IPS-18c (cell line): ENCODE results near the gene NPIPB8.
"Not testable (repeated sequence)": the region's sequence is repeated elsewhere in the genome, so short reads cannot be mapped to it uniquely, and the experiment has no call there.

Experiments
- H3K4me3 ChIP-seq: 2 replicates; pipeline ENCODE4 v1.7.0; 2013; ENCODE audit warnings: low read depth, mild to moderate bottlenecking, low read length, moderate library complexity; ENCODE audit not compliant: insufficient read depth
- H3K9me3 ChIP-seq: one replicate; pipeline ENCODE4 v1.6.1; 2013; ENCODE audit warnings: mild to moderate bottlenecking, low read length, moderate library complexity; ENCODE audit not compliant: control insufficient read depth, insufficient read depth

The NPIPB8 gene

DNA sequence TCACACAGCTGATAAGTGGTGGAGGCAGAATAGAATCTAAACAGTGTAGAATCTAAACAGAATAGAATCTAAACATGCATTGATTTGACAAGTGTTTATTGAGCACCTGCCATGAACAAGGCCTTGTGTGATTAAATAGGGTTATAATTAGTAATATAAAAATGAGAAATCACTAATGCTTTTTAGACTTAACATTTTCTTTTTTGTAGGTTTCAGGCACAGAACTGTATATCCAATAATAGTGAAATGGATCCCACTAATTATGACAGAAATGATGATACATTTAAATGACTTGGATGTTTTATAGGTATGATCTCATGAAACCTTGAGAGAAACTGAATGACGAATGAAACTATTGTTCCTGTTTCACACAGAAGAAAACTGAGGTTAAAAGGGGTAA, at the start of gene NPIPB8:
Gene NPIPB8 (plus strand): TSS at position 301 of the 400 bp plus-strand sequence. CDS start 296 bp downstream, outside the sequence.
- H3K4me3 ChIP-seq, H3K9me3 ChIP-seq: not testable (repeated sequence)

DNA sequence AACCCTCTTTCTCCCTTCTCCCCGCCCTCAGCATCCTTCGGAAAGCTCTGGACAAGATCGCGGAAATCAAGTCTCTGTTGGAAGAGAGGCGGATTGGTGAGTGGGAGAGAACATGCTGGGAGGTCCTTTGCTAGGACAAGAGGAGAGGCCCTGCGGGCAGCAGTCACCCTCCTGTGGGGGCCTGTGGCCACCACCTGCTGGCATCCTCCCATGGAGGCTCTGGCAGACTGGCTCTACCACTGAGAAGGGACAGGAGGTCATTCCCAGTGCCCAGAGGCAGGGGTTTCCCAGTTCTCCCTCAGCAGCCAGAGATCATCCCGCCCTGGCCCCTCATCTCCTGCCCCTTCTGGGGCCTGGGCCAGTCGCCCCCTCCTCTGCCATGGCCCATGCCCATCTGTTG, 48.8 kb upstream of the NPIPB8 start:
- no peaks in the 10 kb centered on the region for H3K9me3 ChIP-seq
- no peak overlapping the region for H3K4me3 ChIP-seq

DNA sequence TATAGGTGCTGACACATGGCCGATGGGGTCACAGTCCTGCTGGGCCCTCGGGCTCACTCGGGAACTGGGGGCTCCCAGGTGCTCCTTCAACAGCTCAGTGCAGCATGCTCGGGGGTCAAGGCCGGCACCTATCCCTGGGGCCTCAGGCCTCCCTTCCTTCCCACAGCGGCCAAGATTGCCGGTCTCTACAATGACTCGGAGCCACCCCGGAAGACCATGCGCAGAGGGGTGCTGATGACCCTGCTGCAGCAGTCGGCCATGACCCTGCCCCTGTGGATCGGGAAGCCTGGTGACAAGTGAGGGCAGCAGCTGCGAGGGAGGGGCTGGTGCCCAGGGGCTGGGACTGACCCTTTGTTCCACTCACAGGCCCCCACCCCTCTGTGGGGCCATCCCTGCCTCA, 47.9 kb upstream of the NPIPB8 start:
- H3K4me3 ChIP-seq, result no peak overlapping the region
- H3K9me3 ChIP-seq, result no peaks in the 10 kb centered on the region

DNA sequence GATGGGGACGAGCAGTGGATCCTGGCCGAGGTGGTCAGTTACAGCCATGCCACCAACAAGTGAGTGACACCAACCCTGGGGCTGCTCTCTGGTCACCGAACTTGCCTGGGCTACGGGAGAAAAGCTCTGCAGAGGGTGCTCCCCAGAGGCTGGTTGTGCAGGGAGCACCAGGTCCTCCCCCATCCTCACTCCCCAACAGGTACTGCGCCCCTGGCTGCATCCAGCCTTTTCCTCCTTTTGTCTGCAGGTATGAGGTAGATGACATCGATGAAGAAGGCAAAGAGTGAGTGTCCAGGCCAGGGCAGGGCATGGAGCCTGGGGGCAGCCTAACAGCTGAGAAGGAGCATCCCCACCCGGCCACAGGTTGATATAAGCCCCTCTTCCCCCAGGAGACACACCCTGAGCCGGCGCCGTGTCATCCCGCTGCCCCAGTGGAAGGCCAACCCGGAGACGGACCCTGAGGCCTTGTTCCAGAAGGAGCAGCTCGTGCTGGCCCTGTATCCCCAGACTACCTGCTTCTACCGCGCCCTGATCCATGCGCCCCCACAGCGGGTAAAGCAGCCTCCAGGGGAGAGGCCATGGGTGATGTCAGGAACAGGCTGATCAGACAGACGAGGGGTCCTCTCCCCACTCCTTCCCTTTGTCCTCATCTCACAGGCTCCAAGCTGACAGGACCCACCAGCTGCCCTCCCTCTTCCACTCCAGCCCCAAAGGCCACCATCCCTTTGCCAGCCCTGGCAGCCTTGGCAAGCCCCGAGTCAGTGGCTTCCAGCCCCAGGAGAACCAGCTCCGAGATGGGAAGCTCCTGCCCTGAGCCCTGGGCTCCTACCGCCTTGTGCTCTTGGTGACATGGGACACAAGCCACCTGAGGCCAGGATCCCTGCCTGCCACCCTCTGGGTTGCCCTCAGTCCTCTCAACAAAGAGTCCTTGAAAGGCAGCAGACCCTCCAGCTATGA, 47.2 kb upstream of the NPIPB8 start:
- H3K4me3 ChIP-seq, result no peak overlapping the region
- H3K9me3 ChIP-seq, result no peaks in the 10 kb centered on the region

DNA sequence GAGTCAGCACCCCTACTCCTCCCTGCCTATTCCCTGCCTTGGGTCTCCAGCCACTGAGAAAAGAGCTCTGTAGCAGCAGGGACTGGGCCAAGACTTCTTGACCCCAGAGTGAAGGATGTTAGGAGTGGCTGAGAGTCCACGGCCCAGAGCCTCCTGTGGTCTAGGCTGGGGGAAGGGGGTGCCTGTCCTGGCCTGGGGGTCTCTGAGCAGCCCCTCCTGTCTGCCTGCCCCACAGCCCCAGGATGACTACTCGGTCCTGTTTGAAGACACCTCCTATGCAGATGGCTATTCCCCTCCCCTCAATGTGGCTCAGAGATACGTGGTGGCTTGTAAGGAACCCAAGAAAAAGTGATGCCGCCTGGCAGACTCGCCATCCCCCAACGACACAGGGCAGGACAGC, 46.5 kb upstream of the NPIPB8 start:
- H3K9me3 ChIP-seq, result no peaks in the 10 kb centered on the region
- H3K4me3 ChIP-seq, result no peak overlapping the region

DNA sequence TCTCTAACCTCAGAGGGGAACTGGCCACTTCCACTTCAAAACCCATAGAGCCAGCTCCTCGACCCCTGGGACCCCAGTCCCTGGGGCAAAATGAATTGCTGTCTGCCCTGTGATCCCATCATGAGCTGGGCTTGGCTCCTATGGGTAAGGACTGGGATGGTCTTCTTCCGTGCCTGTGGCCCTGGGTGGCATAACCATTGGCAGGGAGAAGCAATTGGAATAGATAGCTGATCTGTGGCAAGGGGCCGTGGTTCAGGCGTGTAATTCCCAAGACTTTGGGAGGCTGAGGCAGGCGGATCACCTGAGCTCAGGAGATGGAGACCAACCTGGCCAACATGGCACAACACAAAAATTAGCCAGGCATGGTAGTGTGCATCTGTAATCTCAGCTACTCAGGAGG, 45.4 kb upstream of the NPIPB8 start:
- no peaks in the 10 kb centered on the region for H3K9me3 ChIP-seq

DNA sequence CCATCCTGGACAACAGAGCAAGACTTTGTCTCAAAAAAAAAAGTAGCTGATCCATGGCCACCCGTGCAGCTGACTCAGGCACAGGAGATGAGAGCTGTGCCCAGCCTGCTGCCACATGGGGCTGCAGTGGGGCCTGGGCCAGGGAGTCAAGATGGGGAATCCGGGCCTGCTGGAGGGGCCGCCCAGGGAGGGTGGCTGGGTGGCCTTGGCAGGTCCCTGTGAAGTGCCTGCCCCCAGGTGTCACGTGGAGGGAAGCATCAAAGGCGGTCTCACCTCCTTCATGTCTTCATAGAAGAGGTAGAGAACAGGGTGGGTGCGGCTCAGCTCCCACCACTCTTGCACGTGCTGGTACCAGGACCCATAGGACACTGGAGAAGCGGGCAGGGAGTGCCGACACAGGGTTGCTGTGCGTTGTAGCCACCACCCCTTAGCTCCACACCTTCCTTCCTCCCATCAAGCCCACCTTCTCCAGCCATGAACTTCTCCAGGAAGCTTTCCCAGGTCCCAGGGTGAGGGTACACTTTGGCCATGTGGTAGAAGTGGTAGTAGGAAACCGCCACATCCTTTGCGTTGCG, 44.8 kb upstream of the NPIPB8 start:
- H3K9me3 ChIP-seq, result no peaks in the 10 kb centered on the region
- H3K4me3 ChIP-seq, result no peak overlapping the region

More for the DNA sequence above, 45.4 kb upstream of the NPIPB8 start:
- H3K4me3 ChIP-seq, result no peak overlapping the region

DNA sequence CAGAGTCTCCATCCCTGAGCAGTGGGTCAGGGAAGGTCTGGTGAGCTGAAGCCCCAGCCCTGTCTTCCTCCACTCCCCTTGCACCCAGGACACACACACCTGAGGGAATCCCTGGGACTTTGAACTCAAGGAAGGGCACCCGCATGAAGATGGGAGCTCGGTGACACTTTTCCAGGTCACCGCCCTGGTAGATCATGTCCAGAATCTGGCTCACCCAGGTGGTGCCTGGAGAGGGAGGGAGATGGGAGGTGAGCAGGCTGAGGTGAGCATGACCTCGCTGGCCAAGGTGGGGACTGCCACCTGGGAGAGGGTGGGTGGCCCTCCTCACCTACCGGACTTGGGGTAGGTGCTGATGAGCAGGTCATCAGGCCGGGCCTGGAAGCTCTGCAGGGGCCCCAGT, 42.4 kb upstream of the NPIPB8 start:
- H3K9me3 ChIP-seq, H3K4me3 ChIP-seq: not testable (repeated sequence)

DNA sequence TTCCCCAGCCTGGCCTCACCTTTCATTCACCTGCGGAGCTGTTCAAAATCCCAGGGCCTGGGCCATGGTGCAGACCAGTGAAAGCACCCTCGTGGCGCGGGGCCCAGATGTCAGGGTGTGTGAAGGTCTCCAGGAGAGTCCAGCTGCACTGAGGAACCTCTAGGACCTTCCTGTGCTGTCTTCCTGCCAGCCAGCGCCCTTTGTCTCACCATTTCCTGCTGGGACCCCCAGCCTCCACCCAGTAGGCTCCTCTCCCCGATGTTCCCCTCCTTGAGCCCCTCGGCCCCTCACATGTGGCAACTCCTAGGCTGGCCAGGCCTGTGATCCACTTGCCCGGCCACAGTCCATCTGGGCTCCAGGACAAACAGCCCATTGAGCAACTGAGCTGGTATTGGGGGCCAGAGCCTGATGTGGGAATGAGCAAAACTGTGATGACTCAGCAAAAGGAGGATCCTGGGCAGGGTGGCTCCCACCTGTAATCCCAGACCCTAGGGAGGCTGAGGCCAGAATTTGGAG, 41.7 kb upstream of the NPIPB8 start:
- Histone ChIP-seq H3K4me3 (no peak overlapping the region), H3K9me3 (no peaks in the 10 kb centered on the region)

DNA sequence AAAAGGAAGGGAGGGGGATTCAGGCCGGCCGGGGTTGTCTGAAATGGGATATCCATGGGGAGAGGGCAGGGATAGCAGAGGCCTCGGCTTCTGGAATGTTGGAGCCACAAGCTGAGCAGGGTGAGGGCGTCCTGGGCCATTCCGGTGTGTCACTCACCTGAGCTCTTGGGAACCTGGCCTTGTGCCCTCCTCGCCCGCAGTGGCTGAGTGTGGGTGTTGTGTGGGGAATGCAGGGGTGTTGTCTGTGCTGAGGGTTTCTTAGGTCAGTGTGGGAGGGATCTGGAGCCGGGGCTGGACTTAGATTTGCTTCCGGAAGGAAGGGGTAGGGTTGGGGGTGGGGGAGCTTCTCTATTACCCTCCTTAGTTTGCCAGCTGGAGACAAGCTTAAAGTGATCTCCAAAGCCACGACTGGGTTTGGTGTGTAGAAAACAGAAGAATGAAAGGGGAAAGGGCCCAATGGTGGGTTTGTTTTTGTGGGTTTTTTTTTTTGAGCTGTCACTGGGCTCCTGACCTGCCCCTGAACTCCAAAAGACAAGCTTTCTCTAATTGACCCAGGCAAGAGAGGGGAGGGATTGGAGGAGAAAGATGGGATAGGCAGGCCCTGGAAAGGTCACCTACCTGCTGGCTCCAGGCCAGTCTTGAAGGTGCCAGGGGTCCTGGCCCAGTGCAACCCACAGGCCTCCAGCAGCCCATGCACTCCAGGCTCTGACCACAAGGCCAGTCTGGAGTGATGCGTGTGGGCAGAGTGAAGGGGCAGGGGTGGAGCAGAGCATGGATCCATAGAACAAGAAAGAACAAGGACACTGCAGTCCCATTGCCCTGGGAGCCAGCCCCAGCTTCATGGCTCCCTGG, 40.8 kb upstream of the NPIPB8 start, which contains the start of gene SULT1A2:
Gene SULT1A2 (minus strand): TSS at position 211 of the 852 bp plus-strand sequence. CDS start 1,120 bp downstream, outside the sequence.
- Histone ChIP-seq H3K9me3 (no peaks in the 10 kb centered on the region), H3K4me3 (no peak within 1 kb of the TSS)

DNA sequence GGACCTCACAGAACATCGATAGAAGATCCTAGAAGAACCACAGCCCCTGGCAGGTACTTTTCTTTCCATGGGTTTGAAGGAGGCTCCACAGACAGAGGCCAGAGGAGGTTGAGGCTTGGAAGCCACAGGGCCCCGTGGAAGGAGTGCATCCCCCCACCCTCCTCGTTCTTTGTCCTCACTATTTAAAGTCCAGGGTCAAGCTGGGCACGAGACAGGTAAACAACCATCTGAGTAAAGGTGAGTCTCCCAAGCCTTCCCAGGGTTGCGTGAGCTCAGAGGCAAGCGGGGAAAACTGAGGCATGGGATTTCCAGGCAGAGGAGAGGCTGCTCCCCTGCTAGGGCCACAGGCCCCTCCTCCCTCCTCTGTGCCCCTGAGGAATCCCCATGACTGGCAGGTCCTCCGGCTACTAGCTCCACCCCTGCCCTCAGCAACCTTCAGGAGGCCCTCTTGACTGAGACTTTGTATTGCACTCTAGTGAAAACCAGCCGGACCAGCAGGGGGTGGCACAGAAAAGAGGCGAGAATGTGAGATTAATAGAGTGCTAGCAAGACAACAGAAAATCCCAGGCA, 40.1 kb upstream of the NPIPB8 start:
- H3K9me3 ChIP-seq, result no peaks in the 10 kb centered on the region
- no peak overlapping the region for H3K4me3 ChIP-seq

DNA sequence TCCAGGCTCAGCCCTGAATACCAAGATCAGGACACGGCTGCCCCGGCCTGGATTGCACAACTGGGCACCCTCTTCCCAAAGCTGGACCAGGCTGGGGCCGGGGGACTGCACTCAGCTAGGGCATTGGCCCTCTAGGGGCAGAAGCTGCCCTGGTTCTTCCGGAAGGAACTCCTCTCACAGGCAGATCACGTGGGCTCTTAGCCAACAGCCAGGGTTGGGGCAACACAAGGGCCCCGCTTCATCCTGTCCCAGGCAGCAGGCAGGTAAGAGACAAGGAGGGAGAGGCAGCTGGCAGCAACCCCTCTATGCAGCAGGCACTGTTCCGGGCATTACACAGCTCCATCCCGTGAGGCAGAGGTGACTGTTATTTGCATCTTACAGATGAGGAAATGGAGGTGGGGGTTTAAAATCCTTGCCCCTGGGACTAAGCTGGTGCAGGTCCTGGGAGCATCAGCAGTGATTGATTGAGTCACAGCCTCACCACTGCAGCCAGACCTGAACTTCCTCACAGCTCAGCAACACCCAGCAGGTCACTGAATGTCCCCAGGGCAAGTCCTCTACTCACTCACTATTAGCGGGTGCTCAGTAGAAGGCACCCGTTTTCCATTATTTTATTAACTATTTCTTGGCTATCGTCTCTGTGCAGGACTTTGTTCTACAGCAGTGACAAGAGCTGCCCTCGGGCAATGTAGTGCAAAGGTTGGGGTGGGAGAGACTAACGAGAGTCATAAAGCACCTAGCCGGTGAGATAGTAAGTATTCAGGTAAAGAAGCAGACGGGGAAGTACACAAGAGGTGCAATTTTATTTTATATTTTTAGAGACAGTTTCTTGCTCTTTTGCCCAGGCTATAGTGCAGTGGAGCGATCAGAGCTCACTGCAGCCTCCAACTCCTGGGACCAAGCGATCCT, 38.2 kb upstream of the NPIPB8 start:
- not testable (repeated sequence) for H3K9me3 ChIP-seq, H3K4me3 ChIP-seq

DNA sequence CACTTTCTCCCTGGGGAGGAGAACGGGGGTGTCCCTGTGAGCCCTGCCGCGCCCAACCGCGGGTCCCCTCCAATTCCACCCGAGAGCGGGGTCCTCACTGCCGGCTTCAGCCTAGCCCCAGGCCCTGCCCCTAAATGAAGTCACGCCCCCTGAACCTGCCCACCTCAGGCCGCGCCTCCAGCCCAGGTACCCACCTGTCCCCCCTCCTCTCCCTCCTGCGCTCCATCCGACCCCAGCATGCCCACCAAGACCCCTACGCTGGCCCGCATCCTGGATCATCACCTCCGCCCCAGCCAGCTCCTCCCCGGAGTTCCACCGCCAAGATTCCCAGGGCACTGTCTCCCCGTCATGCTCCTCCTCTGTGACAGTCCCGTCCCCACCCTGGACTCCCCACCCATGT, 36.9 kb upstream of the NPIPB8 start:
- H3K9me3 ChIP-seq, H3K4me3 ChIP-seq: not testable (repeated sequence)

DNA sequence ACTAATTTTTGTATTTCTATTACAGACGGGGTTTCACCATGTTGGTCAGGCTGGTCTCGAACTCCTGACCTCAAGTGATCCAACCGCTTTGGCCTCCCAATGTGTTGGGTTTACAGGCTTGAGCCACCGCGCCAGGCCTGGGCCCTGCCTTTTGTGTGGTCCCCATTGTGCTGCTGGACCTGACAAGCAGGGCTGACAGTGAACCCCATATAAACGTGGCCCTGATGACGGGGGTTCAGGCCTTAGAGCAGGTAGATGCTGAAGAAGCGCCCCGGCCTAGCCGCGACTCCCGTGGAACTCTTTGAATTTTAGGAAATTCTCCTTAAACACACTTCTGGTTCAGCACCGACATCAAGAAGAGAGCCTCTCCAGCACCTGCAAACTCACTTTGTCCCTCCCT, 36.3 kb upstream of the NPIPB8 start:
- not testable (repeated sequence) for H3K9me3 ChIP-seq, H3K4me3 ChIP-seq

DNA sequence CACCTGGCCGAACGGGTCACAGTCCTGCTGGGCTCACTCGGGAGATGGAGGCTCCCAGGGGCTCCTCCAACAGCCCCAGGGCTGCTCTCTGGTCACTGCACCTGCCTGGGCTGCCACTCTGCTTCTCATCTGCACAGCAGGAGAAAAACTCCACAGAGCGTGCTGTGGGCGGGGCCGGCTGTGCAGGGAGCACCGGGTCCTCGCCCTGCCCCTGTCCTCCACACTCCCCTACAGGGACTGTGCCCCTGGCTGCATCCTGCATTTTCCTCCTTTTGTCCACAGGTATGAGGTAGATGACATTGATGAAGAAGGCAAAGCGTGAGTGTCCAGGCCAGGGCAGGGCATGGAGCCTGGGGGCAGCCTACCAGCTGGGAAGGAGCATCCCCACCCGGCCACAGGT, 35.8 kb upstream of the NPIPB8 start:
- H3K4me3 ChIP-seq, H3K9me3 ChIP-seq: not testable (repeated sequence)

DNA sequence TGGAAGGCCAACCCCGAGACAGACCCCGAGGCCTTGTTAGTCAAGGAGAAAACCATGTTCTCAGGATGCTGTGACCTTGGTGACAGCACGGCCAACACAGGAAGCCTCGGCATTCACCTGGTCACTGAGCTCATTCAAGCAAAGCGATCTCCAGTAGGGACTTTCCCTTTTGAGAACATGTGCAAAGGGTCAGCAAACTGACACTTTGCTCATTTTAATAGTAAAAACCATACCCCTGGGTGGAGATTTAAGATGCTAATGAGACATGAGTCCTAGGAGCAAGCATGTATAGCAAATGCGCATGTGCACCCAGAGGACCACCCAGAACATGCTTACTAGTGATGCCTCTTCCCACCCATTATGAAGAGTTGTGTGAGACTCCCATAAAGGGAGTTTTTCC, 35.3 kb upstream of the NPIPB8 start:
- Histone ChIP-seq H3K9me3 (no peaks in the 10 kb centered on the region), H3K4me3 (no peak overlapping the region; the same call in 1 of the 2 replicates)
